A172 (cell line): ENCODE measurements around the gene SPATA6L. TPM values are rescaled to one million over a fixed set of nuclear protein-coding genes. Genes with fewer than 3 reads are reported as not detected.

ENCODE experiments used
- DNase-seq: peaks from one replicate; pipeline ENCODE4 v3.0.0-alpha.2; 2015; ENCODE audit warnings: low spot score
- total RNA-seq: library from RNA; depleted of rRNA; stranded (reverse); fragments of >200 nt; shearing (Covaris generic); gene quantifications from 2 replicates; pipeline ENCODE4 v1.2.3, GENCODE V29; 2014; rRNA removed

The SPATA6L gene
- total RNA-seq, 1 experiment from 2014 or later, result not detected

- DNase-seq, result no peak
These were observed 115.3 kb downstream of the SPATA6L start for GRCh38 chr9:4550777-4551484.

- DNase-seq, result no peak
These were observed 116.5 kb downstream of the SPATA6L start for GRCh38 chr9:4549751-4550295.

DNA sequence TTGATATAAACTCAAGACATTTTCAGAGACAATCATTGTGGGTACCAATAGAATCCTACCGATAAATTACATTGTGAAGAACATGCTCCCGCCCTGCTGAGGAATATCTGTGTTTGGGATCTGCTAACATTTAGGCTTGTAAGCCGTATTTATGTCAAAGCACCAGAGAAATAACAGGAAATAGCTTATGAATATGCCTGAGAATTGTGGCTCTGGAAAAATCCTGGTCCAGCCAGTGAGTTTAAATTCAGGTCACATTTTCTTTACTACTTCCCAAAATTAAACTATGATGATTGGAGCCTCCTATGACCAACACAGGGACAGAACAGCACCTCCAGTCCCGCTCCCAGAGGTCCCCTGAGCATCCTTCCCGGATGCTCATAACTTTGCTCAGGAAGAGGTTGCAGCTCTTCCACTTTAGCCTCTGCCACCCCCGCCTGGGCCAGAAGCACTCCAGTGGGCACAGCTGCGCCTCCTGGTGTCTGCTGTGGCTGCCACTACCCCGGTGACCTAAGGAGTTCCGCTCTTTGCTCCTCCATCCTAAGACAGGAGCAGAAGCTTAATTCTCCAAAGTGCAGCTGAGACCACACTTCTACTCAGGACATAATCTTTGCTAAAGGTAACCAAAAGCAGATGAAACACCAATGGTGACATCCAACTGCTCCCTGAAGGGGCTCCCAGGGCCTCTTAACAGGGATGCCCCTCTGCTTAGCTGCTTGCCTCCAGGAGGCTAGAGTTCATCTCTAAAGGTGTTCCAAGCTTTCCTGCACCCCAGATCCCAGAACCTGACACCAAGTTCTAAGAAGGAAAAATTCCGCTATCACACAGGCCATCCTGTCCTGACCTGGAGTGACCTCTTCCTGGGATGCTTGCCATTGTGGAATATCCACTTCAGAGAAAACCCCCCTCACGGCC, 117.2 kb downstream of the SPATA6L start:
- no peak for DNase-seq

Other genes with a start within 250 kb of the SPATA6L start
- gene SLC1A1, start 176.0 kb downstream of the SPATA6L start, total RNA-seq, result 1.7 TPM in 2 replicates
- gene PLPP6, start 4.2 kb downstream of the SPATA6L start, total RNA-seq, result 7.0 and 8.2 TPM in 2 replicates
- gene CDC37L1, start 13.1 kb upstream of the SPATA6L start, total RNA-seq, result 21.9 and 27.6 TPM in 2 replicates
- gene AK3, start 74.7 kb upstream of the SPATA6L start, total RNA-seq, result 41.8 and 47.8 TPM in 2 replicates
- 10.3 and 12.1 TPM in 2 replicates for gene RCL1, start 126.5 kb upstream of the SPATA6L start, total RNA-seq